ENCODE results near the gene CLEC18A.
"Not testable (repeated sequence)": the region's sequence is repeated elsewhere in the genome, so short reads cannot be mapped to it uniquely, and the experiment has no call there.

- not testable (repeated sequence) for TF ChIP-seq POLR2A, POLR2AphosphoS5 (IDR thresholded peaks at IDR 0.05)
These were observed 723 bp upstream of the CLEC18A start for GRCh38 chr16:69950411-69950810.

Data from sigmoid colon (tissue), 4 donors.